PC-3 (cell line): Measurements from ENCODE around the gene TOGARAM2. TPM values are rescaled to one million over a fixed set of nuclear protein-coding genes. Genes with fewer than 3 reads are reported as not detected.
A peak's percentile ranks its signal among the peaks of the same experiment; 100 is the strongest.

Experiments used
- ATAC-seq: fragments of 200-7000 bp; cut with Tn5 transposase; 2 replicates; pipeline ENCODE4 v1.9.1; 2020; ENCODE audit warnings: mild to moderate bottlenecking, moderate library complexity
- BruUV-seq: library from RNA; stranded (reverse); fragments of 400-500 nt; replicated peaks from 2 replicates; lab custom pipeline; 2021; lab: Mats Ljungman, UMichigan
- CTCF ChIA-PET: fragments of 300-600 bp; sonication (Branson Sonifier 250); formaldehyde crosslinking; loops from one replicate; lab custom pipeline; 2022; ENCODE audit warnings: antibody characterized with exemption; lab: Charles Lee
- POLR2A ChIA-PET: fragments of 300-600 bp; sonication (Branson Sonifier 250); formaldehyde crosslinking; loops from one replicate; lab custom pipeline; 2022; ENCODE audit warnings: antibody characterized with exemption; ENCODE audit not compliant: unreplicated experiment; lab: Charles Lee
- DNase-seq: peaks from one replicate; pipeline ENCODE4 v3.0.0-alpha.2; 2015
- H2AFZ ChIP-seq: fragments of 300-600 bp; sonication (generic); 2 replicates; pipeline ENCODE4 v1.6.0; 2016; ENCODE audit warnings: antibody characterized with exemption, low read length
- H3F3A ChIP-seq: fragments of 300-600 bp; sonication (generic); one replicate; pipeline ENCODE4 v1.6.0; 2017; ENCODE audit warnings: antibody characterized with exemption, low read length, control low read depth, mild to moderate bottlenecking; ENCODE audit not compliant: unreplicated experiment
- H3K27ac ChIP-seq: fragments of 300-600 bp; sonication (generic); 2 replicates; pipeline ENCODE4 v1.5.1; 2016; ENCODE audit warnings: mild to moderate bottlenecking, low read length
- H3K27me3 ChIP-seq: fragments of 300-600 bp; sonication (generic); 2 replicates; pipeline ENCODE4 v1.6.1; 2016; ENCODE audit warnings: low read length, mixed read lengths
- H3K36me3 ChIP-seq: fragments of 300-600 bp; sonication (generic); 2 replicates; pipeline ENCODE4 v1.6.1; 2016; ENCODE audit warnings: low read depth, mixed run types, low read length, mixed read lengths
- H3K4me1 ChIP-seq: fragments of 300-600 bp; sonication (generic); 2 replicates; pipeline ENCODE4 v1.5.1; 2016; ENCODE audit warnings: low read length; ENCODE audit not compliant: insufficient read depth
- H3K4me2 ChIP-seq: fragments of 300-600 bp; sonication (generic); 2 replicates; pipeline ENCODE4 v1.6.0; 2016; ENCODE audit warnings: low read length
- H3K4me3 ChIP-seq: fragments of 300-600 bp; sonication (generic); 2 replicates; pipeline ENCODE4 v1.5.1; 2016; ENCODE audit warnings: mild to moderate bottlenecking, low read length, mixed read lengths
- H3K79me2 ChIP-seq: fragments of 300-600 bp; sonication (generic); 2 replicates; pipeline ENCODE4 v1.6.1; 2017; ENCODE audit warnings: low read length, mixed read lengths
- H3K9ac ChIP-seq: fragments of 300-600 bp; sonication (generic); 2 replicates; pipeline ENCODE4 v1.6.0; 2016; ENCODE audit warnings: mild to moderate bottlenecking, low read length
- H3K9me2 ChIP-seq: fragments of 300-600 bp; sonication (generic); replicated peaks from 2 replicates; pipeline ENCODE4 v1.6.1; 2016; ENCODE audit warnings: mixed run types, low read length, mixed read lengths
- H3K9me3 ChIP-seq: fragments of 300-600 bp; sonication (generic); 2 replicates; pipeline ENCODE4 v1.6.1; 2016; ENCODE audit warnings: low read length, mixed read lengths
- H4K20me1 ChIP-seq: fragments of 300-600 bp; sonication (generic); 2 replicates; pipeline ENCODE4 v1.6.1; 2016; ENCODE audit warnings: low read length, mixed read lengths
- EZH2 ChIP-seq: fragments of 300-600 bp; sonication (generic); IDR thresholded peaks from one replicate; pipeline ENCODE4 v1.6.1; 2017; ENCODE audit warnings: antibody characterized with exemption, mild to moderate bottlenecking, low read length; ENCODE audit not compliant: unreplicated experiment
- EZH2phosphoT487 ChIP-seq: fragments of 300-600 bp; sonication (generic); IDR thresholded peaks from 2 replicates; pipeline ENCODE4 v1.6.1; 2018; ENCODE audit warnings: mild to moderate bottlenecking, antibody characterized with exemption, low read length, borderline replicate concordance
- intact Hi-C: fragments of 100-400 bp; cut with micrococcal nuclease; formaldehyde crosslinking; loops from 2 replicates; pipeline ENCODE4 v1.9.0; 2023
- total RNA-seq: library from RNA; depleted of rRNA; stranded (reverse); fragments of >200 nt; gene quantifications from 2 replicates; pipeline ENCODE4 v1.2.3, GENCODE V29; 2014
- TF ChIP-seq, protein P1 (sequence below): fragments of 300-600 bp; sonication (generic); conservative IDR thresholded peaks from 2 replicates; pipeline ENCODE4 v1.5.1; 2017; ENCODE audit warnings: antibody characterized with exemption, low read depth, mild to moderate bottlenecking, low read length

Gene TOGARAM2
- total RNA-seq, 1 experiment from 2014 or later, result not detected

DNA sequence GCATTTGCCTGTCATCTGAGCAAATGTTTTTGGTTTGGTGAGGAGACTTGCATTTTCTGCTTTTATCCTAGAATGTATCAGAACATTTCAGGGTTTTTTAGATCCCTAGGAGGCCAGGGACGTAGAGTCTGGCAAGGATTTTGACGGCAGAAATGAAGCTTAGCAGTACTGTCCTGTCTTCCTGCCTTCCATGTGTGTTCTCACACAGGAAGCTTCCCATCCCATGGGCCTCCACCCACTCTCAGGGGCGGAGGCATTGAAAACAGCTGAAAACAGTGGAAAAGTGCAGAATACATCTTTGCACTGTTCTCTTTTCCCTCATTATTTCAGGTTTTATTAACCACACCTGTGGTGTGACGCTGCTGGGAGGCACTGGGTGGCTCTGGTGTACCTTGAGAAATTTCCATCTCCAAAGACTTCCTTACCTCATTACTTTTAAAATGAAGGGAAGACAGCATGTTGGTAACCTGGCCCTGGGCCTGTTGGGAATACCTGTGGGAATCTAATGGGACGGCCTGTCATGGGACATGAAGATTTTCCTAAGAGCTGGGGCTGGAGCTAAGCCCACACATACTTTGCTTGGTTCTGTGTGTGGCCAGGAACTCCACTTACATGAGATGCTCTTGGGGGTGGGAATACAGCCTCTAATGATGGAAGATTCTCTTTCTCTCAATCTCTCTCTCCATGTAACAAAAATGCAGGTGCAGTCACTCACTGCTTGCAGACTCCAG lies 72.7 kb downstream of the TOGARAM2 start:
- no peaks in the 10 kb centered on the region for H3K79me2 ChIP-seq
- POLR2A ChIA-PET, result no interaction called here
- H4K20me1 ChIP-seq, result no peaks in the 10 kb centered on the region
- H3K27ac ChIP-seq, result no peak overlapping the region
- no peaks in the 10 kb centered on the region for H3F3A ChIP-seq
- BruUV-seq, result no TSS peak
- no peaks in the 10 kb centered on the region for H3K36me3 ChIP-seq
- TF ChIP-seq EZH2phosphoT487, result no peak
- TF ChIP-seq EZH2, result no peak
- TF ChIP-seq, protein P1, sequence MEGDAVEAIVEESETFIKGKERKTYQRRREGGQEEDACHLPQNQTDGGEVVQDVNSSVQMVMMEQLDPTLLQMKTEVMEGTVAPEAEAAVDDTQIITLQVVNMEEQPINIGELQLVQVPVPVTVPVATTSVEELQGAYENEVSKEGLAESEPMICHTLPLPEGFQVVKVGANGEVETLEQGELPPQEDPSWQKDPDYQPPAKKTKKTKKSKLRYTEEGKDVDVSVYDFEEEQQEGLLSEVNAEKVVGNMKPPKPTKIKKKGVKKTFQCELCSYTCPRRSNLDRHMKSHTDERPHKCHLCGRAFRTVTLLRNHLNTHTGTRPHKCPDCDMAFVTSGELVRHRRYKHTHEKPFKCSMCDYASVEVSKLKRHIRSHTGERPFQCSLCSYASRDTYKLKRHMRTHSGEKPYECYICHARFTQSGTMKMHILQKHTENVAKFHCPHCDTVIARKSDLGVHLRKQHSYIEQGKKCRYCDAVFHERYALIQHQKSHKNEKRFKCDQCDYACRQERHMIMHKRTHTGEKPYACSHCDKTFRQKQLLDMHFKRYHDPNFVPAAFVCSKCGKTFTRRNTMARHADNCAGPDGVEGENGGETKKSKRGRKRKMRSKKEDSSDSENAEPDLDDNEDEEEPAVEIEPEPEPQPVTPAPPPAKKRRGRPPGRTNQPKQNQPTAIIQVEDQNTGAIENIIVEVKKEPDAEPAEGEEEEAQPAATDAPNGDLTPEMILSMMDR, result peak; percentile 61
- DNase-seq (peak; percentile 43), ATAC-seq (peak; percentile 85)
- H3K4me1 ChIP-seq, result peaks cover 12% of the 10 kb centered on the region
- intact Hi-C loops, result loop anchor here (1.0 to 5.0 kb wide), 2 partner anchors 58 to 142 kb away; no protein-coding TSS in a partner anchor
- no peak overlapping the region for H3K4me2 ChIP-seq
- peak overlapping the region; percentile 23; the same call in 1 of the 2 replicates for H2AFZ ChIP-seq
- H3K9me2 ChIP-seq, result no peaks in the 10 kb centered on the region
- no peak overlapping the region for H3K9ac ChIP-seq
- H3K9me3 ChIP-seq, result no peaks in the 10 kb centered on the region
- CTCF ChIA-PET, result interaction anchor here (0.7 kb wide), 1 partner anchor 95 kb away, joined by 4 read pairs; no protein-coding TSS in a partner anchor
- no peak overlapping the region for H3K4me3 ChIP-seq
- H3K27me3 ChIP-seq, result no peaks in the 10 kb centered on the region

- Histone ChIP-seq H3K36me3 (no peaks in the 10 kb centered on the region), H2AFZ (no peak overlapping the region), H4K20me1 (no peaks in the 10 kb centered on the region), H3K9ac (no peak overlapping the region), H3K79me2 (no peaks in the 10 kb centered on the region), H3F3A (no peaks in the 10 kb centered on the region), H3K27me3 (no peaks in the 10 kb centered on the region), H3K4me1 (peaks cover 12% of the 10 kb centered on the region), H3K4me3 (no peak overlapping the region), H3K9me2 (no peaks in the 10 kb centered on the region), H3K4me2 (no peak overlapping the region), H3K27ac (no peak overlapping the region), H3K9me3 (no peaks in the 10 kb centered on the region)
- ChIA-PET CTCF (no interaction called here), POLR2A (no interaction called here)
- BruUV-seq, result no TSS peak
- no peak for TF ChIP-seq EZH2phosphoT487
- TF ChIP-seq, protein P1, result no peak
- no peak for TF ChIP-seq EZH2
- ATAC-seq (no peak), DNase-seq (no peak)
- intact Hi-C loops, result loop anchor here (1.0 to 5.0 kb wide), 2 partner anchors 58 to 142 kb away; no protein-coding TSS in a partner anchor
These were observed 73.3 kb downstream of the TOGARAM2 start for GRCh38 chr2:29054430-29054829.

- H3K9me3 ChIP-seq, result no peaks in the 10 kb centered on the region
- H3K4me1 ChIP-seq, result peaks cover 12% of the 10 kb centered on the region
- no peaks in the 10 kb centered on the region for H3K9me2 ChIP-seq
- CTCF ChIA-PET, result no interaction called here
- TF ChIP-seq EZH2phosphoT487 (no peak), EZH2 (no peak)
- TF ChIP-seq, protein P1, result no peak
- no peaks in the 10 kb centered on the region for H4K20me1 ChIP-seq
- no peak for ATAC-seq
- BruUV-seq, result no TSS peak
- H3K9ac ChIP-seq, result no peak overlapping the region
- no peaks in the 10 kb centered on the region for H3K27me3 ChIP-seq
- H3K4me2 ChIP-seq, result no peak overlapping the region
- H3K36me3 ChIP-seq, result no peaks in the 10 kb centered on the region
- no peak overlapping the region for H3K27ac ChIP-seq
- POLR2A ChIA-PET, result interaction anchor here (0.6 kb wide), 1 partner anchor 65 kb away, joined by 4 read pairs; no protein-coding TSS in a partner anchor
- intact Hi-C loops, result no loop called here
- no peak overlapping the region for H2AFZ ChIP-seq
- H3K4me3 ChIP-seq, result no peak overlapping the region
- DNase-seq, result no peak
- H3F3A ChIP-seq, result no peaks in the 10 kb centered on the region
- H3K79me2 ChIP-seq, result no peaks in the 10 kb centered on the region
These were observed 74.5 kb downstream of the TOGARAM2 start for GRCh38 chr2:29055601-29056000.
